BJ (cell line): Measurements from ENCODE around the gene TMEM69. TPM values are rescaled to one million over a fixed set of nuclear protein-coding genes. Genes with fewer than 3 reads are reported as not detected.
"Not testable (repeated sequence)": the region's sequence is repeated elsewhere in the genome, so short reads cannot be mapped to it uniquely, and the experiment has no call there.

ENCODE experiments used
- CTCF ChIA-PET: fragments of 350-600 bp; formaldehyde crosslinking; extraction: SDS; loops from one replicate; lab custom pipeline; 2021; ENCODE audit warnings: antibody characterized with exemption, inconsistent platforms; lab: Yijun Ruan, JAX
- POLR2A ChIA-PET: fragments of 300-600 bp; sonication (Branson Sonifier 250); formaldehyde crosslinking; extraction: SDS; loops from one replicate; lab custom pipeline; 2021; ENCODE audit warnings: antibody characterized with exemption; lab: Charles Lee
- DNase-seq: peaks from one replicate; pipeline ENCODE4 v3.0.0-alpha.2; 2011; ENCODE audit warnings: low read depth
- H3K27me3 ChIP-seq: 2 replicates; pipeline ENCODE4 v1.6.0; 2011; ENCODE audit warnings: low read length; ENCODE audit not compliant: control insufficient read depth, insufficient read depth
- H3K36me3 ChIP-seq: 2 replicates; pipeline ENCODE4 v1.5.1; 2011; ENCODE audit warnings: low read length; ENCODE audit not compliant: control insufficient read depth, insufficient read depth
- H3K4me3 ChIP-seq: 2 replicates; pipeline ENCODE4 v1.5.1; 2011; ENCODE audit warnings: low read depth, mild to moderate bottlenecking, control low read depth, low read length
- CTCF ChIP-seq: IDR thresholded peaks from 2 replicates; pipeline ENCODE4 v1.5.1; 2011; ENCODE audit warnings: low read depth, mild to moderate bottlenecking, control low read depth, inconsistent platforms, low read length, moderate library complexity; ENCODE audit not compliant: insufficient read depth
- polyA plus RNA-seq: library from polyadenylated mRNA; depleted of rRNA; stranded (reverse); fragments of >200 nt; gene quantifications from 2 replicates; pipeline ENCODE4 v1.2.3, GENCODE V29; 2011

The TMEM69 gene
- polyA plus RNA-seq, 1 experiment: 37.9 TPM

DNA sequence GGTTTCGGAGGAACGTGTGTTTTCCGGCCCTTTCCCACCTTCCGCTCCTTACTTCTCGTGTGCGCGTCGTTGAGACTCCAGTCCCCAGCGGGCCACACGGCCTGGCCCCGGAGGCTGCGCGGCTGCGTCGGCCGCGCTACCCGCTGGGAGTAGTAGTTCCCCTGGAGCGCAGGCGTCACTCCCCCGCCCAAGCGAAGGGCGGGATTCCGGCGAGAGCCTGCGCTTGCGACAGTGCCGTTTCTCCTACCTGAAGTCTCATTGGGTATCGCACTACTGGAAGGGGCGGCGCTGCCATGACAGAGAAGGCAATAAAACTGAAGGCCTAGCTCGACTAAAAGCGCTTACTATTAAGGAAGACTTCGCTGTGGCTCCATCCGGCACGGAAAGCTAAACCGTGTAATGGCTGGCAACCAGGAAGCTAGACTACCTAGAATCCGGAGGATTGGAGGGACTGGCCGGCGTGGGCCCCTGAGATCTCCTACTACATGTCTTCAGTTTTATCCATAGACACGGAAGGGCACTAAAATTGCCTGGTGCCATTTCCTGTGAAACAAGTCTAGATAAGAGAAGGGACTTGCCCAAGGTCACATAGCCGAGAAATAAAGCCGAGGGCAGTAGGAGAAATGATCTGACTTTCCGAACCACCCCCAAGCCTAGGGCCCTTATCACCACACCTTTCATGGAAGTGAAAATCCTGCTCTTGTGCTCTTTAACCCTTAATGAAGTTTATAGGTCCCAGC is 797 bp upstream of the TMEM69 start:
- no peaks in the 10 kb centered on the region for H3K27me3 ChIP-seq
- no peaks in the 10 kb centered on the region; the same call in 1 of the 2 replicates for H3K36me3 ChIP-seq
- ChIA-PET CTCF (no interaction called here), POLR2A (no interaction called here)
- peak overlapping the region; percentile 93 for H3K4me3 ChIP-seq
- TF ChIP-seq CTCF: no peak
- DNase-seq: peak; percentile 96

GRCh38 chr1:45693811-45694210 is 5.8 kb downstream of the TMEM69 start:
- H3K27me3 ChIP-seq, H3K36me3 ChIP-seq, DNase-seq, H3K4me3 ChIP-seq, POLR2A ChIA-PET: not testable (repeated sequence)
- CTCF ChIA-PET: interaction anchor here (1.3 kb wide), 1 partner anchor 11 kb away, joined by 3 read pairs; no protein-coding TSS in a partner anchor

- POLR2A ChIA-PET: no interaction called here
- no peak for TF ChIP-seq CTCF
- Histone ChIP-seq H3K27me3 (no peaks in the 10 kb centered on the region), H3K36me3 (peaks cover 2% of the 10 kb centered on the region; the same call in 1 of the 2 replicates), H3K4me3 (no peak overlapping the region)
- CTCF ChIA-PET: interaction anchor here (1.3 kb wide), 1 partner anchor 10 kb away, joined by 3 read pairs; no protein-coding TSS in a partner anchor
- no peak for DNase-seq
These were observed 6.8 kb downstream of the TMEM69 start for GRCh38 chr1:45694823-45695222.

DNA sequence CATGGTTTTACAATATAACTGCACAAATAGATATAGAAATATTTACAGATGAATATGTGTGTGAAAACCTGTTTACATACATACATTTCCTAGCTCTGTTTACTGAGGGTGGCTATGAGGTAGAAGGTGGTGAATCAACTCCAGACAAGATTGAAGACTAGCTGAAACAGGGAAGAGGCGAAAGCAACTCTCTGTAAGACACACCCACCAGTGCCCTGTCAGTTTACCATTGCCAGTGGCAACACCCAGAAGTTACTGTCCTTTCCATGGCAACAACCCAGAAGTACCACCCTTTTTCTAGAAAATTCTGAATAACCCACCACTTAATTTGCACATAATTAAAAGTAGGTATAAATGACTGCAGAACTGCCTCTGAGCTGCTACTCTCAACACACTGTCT is 16.7 kb downstream of the TMEM69 start:
- ChIA-PET POLR2A (no interaction called here), CTCF (interaction anchor here (0.7 to 0.8 kb wide), 2 partner anchors 10 to 110 kb away, joined by 3 read pairs; no protein-coding TSS in a partner anchor)
- no peak for TF ChIP-seq CTCF
- no peak for DNase-seq
- Histone ChIP-seq H3K4me3 (no peak overlapping the region), H3K36me3 (no peaks in the 10 kb centered on the region), H3K27me3 (no peaks in the 10 kb centered on the region)

DNA sequence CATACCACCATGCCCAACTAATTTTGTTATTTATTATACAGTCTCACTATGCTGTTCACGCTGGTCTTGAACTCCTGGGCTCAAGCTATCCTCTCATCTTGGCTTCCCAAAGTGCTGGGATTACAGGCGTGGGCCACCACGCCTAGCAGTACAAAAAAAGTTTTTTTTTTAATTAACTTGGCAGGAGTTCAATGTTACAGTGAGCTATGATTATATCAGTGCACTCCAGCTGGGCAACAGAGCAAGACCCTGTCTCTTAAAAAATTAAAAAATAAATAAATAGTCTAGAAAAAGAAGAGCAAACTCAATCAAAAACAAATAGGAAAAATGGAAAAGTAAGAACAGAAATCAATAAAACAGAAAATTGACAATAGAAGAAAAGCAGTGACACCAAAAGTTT is 25.7 kb downstream of the TMEM69 start:
- H3K4me3 ChIP-seq: no peak overlapping the region
- H3K36me3 ChIP-seq: peaks cover 3% of the 10 kb centered on the region
- ChIA-PET POLR2A (no interaction called here), CTCF (no interaction called here)
- H3K27me3 ChIP-seq: no peaks in the 10 kb centered on the region
- TF ChIP-seq CTCF: no peak
- no peak for DNase-seq
